H1 (cell line): ENCODE data around the gene P2RY1.

ENCODE experiments used
- CTCF ChIP-seq, 3 experiments: IDR thresholded peaks; 1 replicate in 2 of 3; 2 replicates in 1 of 3; pipeline versions ENCODE4 v1.5.1 to v1.6.1; 2011; ENCODE audit warnings: low read length in 3 of 3, mild to moderate bottlenecking in 3 of 3, inconsistent platforms in 2 of 3, low read depth in 1 of 3, moderate library complexity in 1 of 3; ENCODE audit not compliant: insufficient read depth in 1 of 3; ENCODE audit errors: control extremely low read depth in 1 of 3
- MAX ChIP-seq: IDR thresholded peaks from 2 replicates; pipeline ENCODE4 v1.6.1; 2012; ENCODE audit warnings: inconsistent platforms
- POLR2A ChIP-seq, 2 experiments: IDR thresholded peaks; 1 replicate in 1 of 2; 2 replicates in 1 of 2; pipeline ENCODE4 v1.6.1; 2011; ENCODE audit warnings: low read depth in 2 of 2, low read length in 2 of 2, mild to moderate bottlenecking in 2 of 2; ENCODE audit errors: control extremely low read depth in 1 of 2
- RAD21 ChIP-seq, 2 experiments: IDR thresholded peaks in 1 of 2; conservative IDR thresholded peaks in 1 of 2; 2 replicates each; pipeline ENCODE4 v1.6.1; 2011; ENCODE audit warnings: low read depth in 2 of 2, low read length in 2 of 2, improper control_type of control experiment in 1 of 2, inconsistent platforms in 1 of 2, mild to moderate bottlenecking in 1 of 2, moderate library complexity in 1 of 2
- YY1 ChIP-seq: IDR thresholded peaks from 2 replicates; pipeline ENCODE4 v1.6.1; 2011; ENCODE audit warnings: low read depth, mild to moderate bottlenecking, low read length
- ZNF274 ChIP-seq: IDR thresholded peaks from 2 replicates; pipeline ENCODE4 v1.7.0; 2012; ENCODE audit warnings: low read length, borderline replicate concordance; ENCODE audit errors: extremely low read depth

- TF ChIP-seq YY1, result no peak
- TF ChIP-seq POLR2A (IDR thresholded peaks at IDR 0.05; ENCODE audit: control extremely low read depth in 1 of 2, low read depth in 2 of 2, low read length in 2 of 2), result no peak
- TF ChIP-seq MAX, result no peak
- TF ChIP-seq RAD21 (IDR thresholded peaks at IDR 0.05 in 1 of 2, conservative IDR thresholded peaks at IDR 0.05 in 1 of 2; ENCODE audit: low read depth in 2 of 2, low read length in 2 of 2), result no peak
- no peak for TF ChIP-seq CTCF (IDR thresholded peaks at IDR 0.05; ENCODE audit: control extremely low read depth in 1 of 3, insufficient read depth in 1 of 3, low read depth in 1 of 3, low read length in 3 of 3)
- no peak for TF ChIP-seq ZNF274
Observed at GRCh38 chr3:152857082-152857481, 22.2 kb downstream of the P2RY1 start.
